ENCODE data around the gene C11orf21.
"Not testable (repeated sequence)": the region's sequence is repeated elsewhere in the genome, so short reads cannot be mapped to it uniquely, and the experiment has no call there.

DNA sequence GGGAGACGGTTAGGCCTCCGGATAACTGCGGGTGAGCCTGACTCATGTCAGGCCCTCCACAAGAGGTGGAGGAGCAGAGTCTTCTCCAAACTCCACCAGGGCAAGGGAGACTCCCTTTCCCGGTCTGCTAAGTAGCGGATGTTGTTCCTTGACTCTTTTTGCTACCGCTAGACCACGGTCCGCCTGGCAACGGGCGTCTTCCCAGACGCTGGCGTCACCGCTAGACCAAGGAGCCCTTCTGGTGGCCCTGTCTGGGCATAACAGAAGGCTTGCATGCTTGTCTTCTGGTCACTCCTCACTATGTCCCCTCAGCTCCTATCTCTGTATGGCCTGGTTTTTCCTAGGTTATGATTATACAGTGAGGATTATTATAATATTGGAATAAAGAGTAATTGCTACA, 15.4 kb downstream of the C11orf21 start:
- TF ChIP-seq, protein P1, sequence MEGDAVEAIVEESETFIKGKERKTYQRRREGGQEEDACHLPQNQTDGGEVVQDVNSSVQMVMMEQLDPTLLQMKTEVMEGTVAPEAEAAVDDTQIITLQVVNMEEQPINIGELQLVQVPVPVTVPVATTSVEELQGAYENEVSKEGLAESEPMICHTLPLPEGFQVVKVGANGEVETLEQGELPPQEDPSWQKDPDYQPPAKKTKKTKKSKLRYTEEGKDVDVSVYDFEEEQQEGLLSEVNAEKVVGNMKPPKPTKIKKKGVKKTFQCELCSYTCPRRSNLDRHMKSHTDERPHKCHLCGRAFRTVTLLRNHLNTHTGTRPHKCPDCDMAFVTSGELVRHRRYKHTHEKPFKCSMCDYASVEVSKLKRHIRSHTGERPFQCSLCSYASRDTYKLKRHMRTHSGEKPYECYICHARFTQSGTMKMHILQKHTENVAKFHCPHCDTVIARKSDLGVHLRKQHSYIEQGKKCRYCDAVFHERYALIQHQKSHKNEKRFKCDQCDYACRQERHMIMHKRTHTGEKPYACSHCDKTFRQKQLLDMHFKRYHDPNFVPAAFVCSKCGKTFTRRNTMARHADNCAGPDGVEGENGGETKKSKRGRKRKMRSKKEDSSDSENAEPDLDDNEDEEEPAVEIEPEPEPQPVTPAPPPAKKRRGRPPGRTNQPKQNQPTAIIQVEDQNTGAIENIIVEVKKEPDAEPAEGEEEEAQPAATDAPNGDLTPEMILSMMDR (IDR thresholded peaks at IDR 0.05) = not testable (repeated sequence)
- not testable (repeated sequence) for TF ChIP-seq POLR2A (IDR thresholded peaks at IDR 0.05)

All from ovary (tissue), 3 donors.